ENCODE results near the gene THTPA.

Gene THTPA

DNA sequence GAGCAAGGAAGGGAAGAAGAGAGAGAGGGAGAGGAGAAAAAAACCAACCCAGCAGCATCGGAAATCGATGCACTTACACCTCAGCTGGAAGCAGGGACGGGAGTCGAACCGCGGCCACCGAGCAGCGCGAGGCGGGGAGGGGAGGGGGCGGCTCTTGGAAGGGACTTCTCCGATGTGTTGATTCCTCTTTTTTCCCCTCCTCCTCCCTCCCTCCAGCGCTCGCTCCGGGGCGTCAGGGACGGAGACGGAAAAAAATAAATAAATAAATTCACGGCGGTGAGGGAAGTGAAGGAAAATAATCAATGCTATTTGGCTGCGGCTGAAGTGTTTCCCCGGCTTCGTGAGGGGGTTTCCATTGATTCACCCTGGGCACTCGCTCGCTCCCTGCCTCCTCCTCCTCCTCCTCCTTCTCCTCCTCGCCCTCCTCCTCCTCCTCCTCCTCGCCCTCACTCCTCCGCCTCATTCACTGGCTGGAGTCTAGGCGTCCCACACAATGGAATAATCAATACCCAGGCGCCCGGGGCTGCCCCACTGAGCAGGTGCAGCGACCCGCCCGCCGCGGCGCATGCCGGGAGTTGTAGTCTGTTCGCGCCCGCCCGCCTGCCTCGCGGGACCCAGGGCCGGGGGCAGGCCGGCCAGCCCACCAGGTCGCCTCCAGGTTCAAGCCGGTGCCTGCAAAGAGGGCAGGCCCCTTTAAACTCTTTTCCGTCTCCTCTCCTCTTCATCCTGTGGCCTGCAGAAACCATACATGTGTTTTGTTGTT, 4.6 kb upstream of the THTPA start, which contains the start of gene ZFHX2:
Gene ZFHX2, minus strand, starts transcription at position 500 of the 763 bp plus-strand sequence. CDS start 16,440 bp downstream, outside the sequence.
- DNase-seq (ENCODE audit: low read depth in 2 of 2): peak; percentile 70 to 78

DNA sequence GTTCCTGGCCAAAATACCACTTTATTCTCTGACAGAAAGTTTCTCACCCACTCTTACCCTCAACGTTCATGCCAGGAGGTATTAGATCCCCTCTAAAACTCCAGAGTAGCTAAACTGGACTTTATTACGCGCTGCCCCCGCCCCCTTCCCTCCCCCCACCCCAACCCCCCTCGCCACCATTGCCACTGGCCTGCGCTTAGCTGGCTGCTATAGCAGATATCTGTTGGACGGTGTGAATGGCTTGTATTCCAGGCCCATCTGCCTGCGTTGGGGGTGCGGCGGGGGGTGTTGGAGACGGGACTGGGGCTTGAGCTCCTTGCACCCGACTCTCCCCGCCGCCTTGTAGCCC, 564 bp upstream of the THTPA start:
- DNase-seq (ENCODE audit: low read depth in 2 of 2): no peak

DNA sequence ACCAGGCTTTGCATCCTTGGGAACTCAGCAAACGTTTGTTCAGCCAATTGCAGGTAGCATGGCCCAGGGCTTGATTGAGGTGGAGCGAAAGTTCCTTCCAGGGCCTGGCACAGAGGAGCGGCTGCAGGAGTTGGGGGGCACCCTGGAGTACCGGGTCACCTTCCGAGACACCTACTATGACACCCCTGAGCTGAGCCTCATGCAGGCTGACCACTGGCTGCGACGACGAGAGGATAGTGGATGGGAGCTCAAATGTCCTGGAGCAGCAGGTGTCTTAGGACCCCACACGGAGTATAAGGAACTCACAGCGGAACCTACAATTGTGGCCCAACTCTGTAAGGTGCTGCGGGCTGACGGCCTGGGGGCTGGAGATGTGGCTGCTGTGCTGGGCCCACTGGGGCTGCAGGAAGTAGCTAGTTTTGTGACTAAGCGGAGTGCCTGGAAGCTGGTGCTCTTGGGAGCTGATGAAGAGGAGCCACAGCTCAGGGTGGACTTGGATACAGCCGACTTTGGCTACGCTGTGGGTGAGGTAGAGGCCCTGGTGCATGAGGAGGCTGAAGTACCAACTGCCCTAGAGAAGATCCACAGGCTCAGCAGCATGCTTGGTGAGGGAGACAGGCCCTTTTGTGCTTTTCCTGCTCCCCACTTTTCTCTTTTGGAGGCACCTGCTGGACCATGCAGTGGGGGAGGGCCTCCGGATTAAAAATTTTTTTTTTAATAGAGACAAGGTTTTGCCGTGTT, 799 bp downstream of the THTPA start:
- no peak for DNase-seq (ENCODE audit: low read depth in 2 of 2)

DNA sequence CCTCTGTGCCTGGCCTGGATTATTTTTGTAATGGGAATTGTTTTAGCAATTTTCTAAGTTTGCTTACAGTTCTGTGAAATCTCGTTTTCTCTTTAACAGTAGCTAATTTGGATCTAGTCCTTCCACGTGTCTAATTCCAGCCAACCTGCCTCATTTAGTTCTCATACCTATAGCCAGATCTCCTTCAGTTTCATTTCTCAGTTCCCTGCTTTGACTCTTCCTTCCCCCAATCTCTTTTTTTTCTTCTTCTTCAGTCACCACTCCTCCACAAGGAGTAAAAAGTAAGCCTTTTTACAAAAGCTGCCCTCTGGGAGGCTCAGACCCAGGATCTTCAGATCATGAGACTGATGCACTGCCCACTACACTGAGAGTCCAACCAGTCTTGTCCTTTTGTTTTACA, 1.4 kb downstream of the THTPA start:
- DNase-seq (ENCODE audit: low read depth in 2 of 2): no peak

DNA sequence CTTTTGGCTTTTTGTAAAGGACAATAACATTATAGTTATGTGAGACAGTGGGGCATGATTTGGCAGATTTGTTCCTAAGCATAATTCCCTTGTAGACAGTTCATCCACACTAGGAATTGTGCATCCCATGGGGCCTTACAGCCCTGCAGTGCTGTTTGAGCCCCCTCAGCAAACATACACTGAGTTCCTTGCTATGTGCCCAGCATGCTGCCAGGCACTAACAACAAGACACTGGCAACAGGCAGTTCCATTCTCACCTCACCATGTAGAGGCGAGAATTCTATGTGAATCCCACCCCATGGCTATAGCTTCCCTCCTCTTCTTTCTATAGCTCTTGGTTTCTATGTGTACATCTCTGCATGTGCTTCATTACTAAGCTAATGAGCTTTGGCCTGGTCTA, 1.9 kb downstream of the THTPA start:
- DNase-seq (ENCODE audit: low read depth in 2 of 2): no peak

DNA sequence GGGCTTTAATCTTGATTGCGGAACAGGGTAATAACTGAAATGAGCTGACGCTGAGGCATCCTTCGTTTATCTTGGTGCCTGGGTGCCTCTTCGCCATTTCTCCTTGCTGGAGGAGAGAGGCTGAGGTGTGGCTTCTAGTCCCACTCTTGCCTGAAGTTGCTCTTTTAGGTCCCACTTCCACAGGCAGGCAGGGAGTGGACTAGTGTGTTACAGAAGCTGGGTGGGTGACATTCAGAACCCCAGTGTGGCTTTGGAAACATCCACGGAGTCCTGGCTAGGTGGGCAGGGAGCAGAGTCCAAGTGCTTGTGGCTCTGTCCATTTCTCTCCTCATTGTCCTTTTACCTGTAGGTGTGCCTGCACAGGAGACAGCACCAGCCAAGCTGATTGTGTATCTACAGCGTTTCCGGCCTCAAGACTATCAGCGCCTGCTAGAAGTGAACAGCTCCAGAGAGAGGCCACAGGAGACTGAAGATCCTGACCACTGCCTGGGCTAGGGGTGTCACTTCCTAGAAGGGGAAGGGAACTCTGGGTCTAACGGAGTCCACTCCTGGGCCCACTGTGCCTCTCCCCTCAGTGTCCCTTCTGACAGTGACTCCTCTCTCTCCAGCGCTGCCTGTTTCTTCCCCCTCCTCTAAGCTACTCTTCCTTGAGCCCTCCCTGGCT, 2.4 kb downstream of the THTPA start:
- no peak for DNase-seq (ENCODE audit: low read depth in 2 of 2)

DNA sequence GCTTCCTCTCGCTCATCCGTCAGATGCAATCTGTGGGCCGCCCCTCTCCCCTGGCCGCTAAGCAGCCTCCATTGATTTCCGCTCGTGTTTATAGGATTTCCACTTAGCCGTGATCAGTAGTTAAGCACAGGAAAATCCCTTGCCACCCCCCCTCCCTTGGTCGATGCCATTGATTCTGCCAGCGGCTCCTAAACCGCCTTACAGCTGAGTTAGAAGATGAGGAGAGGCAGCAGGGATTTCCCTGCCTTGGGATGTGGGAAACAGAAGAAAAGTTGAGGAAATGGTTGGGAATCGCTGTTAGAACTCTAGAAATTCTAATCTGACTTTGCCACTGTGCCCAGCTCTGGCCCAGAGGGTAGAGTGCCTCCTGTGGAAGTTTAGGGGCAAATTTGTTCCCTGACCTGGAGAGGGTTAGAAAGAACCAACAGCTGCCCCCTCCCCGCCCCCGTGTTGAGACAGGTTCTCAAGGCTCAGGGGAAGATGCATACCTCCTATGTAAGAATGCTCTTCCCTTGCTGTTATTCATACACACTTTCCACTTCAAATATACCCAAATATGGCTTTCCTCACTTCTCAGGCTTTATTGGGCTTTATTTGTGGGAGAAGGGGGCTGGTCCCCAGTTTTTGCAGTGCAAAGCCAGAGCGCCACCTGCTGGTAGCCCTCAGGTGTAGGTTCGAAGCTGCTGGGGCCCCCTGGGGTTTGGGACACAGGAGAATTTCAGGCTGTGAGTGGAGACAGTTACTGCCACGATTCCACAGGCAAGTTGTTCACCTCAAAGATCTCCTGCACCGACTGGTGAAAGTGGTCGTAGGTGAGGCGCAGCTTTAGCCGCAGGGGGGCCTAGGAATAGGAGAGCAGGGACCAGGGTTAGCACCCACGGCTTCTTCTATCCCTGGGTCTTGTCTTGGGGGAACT, 3.2 kb downstream of the THTPA start:
- peak; percentile 58 to 73 for DNase-seq (ENCODE audit: low read depth in 2 of 2)

DNA sequence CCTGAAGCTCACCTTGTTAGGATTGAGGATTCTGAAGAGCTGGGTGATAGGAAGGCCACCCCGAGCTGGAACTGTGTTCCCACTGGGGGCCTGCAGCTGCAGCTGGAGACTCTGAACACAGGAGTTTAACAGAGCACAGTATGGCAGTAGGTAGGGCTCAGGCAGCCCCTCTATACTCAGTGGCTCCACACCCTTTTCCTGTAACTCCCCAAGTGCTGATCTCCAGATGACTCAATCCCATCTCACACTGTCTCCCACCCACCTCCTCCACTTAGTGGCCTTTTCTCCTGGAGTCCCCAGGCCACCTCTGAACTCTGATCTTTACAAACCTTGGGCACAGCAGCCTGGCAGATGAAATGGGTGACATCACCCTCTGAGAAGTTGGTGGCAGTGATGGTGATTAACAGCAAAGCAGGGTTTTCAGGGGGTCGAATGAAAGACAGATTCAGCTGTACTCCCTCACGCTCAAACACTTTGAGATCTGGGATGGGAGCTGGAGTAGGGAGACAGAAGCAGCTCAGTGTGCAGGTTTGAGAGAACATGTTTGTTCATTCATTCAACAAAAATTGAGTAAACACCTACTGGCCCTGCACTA, 4.0 kb downstream of the THTPA start:
- DNase-seq (ENCODE audit: low read depth in 2 of 2): no peak

DNA sequence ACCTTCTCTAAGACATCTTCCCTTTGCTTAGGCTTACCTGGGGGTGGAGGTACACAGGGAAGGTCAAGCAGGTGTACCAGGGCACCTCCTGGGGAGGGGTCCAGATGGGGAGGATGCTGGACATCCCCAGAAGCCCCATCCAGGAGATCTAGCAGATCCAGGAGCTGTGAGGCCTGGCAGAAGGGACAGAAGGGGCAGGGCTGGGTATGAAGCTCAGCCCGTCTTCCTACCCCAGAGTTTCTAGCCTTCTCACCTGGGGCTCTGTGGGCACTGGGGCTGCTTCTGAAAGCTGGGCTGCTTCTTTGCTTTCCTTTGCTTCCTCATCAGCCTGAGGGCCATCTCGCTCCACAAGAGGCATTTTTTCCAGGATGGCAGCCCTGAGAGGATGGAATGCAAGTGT, 5.2 kb downstream of the THTPA start:
- DNase-seq (ENCODE audit: low read depth in 2 of 2): no peak

DNA sequence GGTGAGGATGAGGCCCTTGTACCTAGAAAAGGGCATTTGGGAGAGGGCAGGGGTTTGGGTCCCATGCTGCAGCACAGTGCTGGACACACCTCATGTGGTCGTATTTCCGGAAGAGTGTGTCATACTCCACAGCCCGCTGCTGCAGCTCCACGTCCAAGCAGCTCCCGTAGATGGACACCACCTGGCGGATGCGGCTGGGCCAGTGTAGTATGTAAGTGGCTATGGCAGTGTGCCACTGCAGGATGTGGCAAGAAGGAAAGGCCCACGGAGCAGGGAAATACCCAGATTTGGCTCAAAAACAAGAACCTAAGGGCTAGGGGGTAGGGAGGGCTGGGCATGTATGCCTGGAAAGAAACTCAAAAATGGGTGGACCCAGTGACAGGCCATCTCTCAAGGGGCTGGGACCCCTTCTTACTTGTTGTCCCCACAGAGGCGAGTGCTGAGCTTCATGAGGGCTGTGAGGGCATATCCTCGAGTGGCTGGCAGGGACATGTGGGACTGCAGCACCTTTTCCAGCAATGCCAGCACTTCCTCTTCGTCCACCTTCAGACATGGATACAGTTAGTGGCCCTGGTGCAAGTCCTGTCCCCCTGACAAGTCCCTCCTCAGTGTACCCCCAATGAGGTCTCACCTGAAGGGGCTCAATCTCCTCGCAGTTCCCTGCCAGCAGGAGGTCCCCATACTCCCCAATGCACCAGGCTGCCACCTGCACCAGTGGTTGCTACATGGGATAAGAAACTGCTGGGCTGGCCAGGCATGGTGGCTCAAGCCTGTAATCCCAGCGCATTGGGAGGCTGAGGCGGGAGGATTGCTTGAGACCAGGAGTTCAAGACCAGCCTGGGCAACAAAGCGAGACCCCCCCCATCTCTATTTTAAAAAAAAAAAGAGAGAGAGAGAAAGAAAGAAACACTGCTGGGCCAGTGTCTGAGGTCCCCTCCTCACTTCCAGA, 6.1 kb downstream of the THTPA start:
- no peak for DNase-seq (ENCODE audit: low read depth in 2 of 2)

DNA sequence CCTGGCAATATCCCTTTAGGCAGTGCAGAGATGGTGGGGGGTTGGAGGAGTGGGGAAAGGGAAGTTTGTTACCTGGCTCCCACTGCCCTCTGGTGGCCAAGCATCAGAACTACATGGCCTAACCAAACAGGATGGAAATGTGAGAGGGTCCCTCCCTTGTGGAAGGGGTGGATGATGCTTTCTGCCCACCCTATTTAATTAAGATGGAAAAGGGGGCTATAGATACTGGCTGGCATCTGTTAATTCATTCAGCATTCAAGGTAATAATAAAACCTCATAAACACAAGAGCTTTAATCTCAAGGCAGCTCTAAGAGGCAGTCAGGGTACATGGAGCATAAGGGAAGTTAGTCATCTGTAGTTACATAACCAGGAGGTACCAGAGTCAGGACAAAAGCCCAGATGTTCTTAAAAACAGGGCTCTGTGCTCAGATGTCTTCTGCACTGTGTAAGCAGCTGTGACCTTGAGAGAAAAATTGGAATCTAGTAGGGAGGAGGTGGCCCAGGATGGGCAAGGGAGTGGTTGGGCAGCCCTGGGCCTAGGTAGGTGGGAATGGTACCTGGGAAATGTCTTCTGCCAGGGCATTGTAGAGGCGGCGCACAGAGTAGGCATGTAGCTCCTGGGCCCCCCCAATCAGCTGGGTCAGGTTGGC, 6.9 kb downstream of the THTPA start:
- DNase-seq (ENCODE audit: low read depth in 2 of 2): peak; percentile 32 to 42

DNA sequence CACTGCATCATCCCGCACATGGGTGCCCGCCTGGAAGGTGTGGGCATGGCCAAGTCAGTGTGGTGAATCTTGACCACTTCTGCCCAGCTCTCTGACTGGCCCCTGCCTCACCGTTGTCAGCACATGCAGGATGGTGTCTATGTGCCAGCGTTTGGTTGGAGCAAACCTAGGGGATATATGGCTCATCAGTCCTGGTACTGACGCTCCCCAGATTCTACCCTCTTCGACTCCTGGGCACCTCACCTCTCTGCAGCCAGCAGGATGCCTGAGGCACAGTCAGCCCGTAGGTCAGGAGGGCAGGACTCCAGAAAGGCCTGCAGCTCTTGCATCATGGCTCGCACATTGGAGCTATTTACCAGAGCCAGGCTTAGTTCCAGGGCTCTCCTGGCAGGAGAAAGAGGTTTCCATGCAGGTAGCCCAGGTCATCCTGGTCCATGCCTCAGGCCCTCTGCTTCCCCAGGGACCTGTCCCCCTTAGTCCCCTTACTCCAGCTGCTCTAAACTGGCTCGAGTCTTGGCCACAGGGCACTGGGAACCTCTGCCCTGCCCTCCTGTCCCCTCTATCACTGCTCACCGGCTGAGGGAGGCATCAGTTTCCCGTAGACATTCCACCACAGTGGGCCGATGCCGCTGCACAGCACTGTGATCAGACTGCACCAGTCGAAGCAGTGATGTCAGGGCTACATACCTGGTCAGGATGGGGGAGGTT, 7.6 kb downstream of the THTPA start:
- no peak for DNase-seq (ENCODE audit: low read depth in 2 of 2)

DNA sequence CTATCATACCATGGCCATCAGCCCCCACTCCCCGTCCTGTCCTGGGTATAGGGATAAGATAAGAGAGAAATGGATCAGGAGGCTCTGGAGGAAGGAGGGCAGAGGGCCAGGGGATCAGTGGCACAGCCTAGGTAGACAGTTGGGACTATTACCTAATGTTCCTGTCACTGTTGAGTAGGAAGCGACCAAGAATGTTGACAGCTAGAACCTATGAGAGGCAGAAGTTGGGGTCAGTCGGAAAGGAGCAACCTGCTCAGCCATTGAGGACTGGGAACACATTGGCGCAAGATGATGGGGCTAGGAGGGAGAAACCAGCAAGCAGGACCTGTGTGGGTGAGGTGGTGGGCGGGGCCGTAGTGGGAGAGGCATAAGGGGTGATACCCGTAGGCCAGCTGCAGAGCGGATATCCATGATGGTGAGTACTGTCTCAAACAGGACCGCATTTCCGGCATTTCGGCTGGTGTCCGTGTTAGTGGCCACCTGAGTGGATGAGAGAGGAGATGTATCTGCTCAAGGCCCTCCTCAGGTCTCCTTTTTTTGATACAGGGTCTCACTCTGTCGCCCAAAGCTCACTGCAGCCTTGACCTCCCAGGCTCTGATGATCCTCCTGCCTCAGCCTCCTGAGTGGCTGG, 8.2 kb downstream of the THTPA start:
- DNase-seq (ENCODE audit: low read depth in 2 of 2): no peak

DNA sequence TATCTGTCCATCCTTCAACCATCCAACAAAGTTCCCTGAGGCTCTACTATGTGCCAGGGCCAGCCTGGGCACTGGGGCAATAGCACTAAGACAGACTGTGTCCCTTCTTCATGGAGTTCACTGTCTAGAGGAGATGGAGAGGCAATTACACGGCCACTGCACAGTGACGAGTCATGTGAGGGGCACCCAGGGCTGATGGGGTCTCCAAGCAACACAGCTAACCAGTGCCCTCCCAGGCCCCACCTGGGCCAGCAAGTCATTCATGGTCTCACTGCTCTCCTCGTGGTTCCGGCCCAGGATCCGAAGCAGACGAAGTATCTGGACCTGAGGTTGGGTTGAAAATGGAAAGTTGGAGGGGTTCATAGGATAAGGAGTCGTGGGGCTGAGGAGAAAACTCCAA, 8.8 kb downstream of the THTPA start:
- no peak for DNase-seq (ENCODE audit: low read depth in 2 of 2)

DNA sequence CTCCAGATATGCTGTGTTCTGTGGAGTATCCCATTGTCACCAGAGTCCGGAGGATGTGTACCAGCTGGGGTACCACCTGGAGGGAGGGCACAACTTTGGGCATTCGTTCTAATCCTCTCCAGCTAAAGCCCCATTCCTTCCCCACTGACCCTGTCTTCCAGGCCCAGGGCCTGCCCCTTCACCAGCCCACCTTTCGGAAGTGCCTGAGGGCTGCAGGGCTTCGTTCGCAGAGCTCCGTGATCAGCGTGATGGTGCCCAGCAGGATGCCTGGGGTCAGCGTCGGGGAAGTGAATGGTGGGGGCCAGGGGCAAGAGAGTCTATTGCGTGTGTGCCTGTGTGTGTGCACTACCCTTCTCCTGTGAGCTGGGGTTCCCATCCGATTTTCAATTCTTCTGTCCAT, 9.6 kb downstream of the THTPA start:
- no peak for DNase-seq (ENCODE audit: low read depth in 2 of 2)

DNA sequence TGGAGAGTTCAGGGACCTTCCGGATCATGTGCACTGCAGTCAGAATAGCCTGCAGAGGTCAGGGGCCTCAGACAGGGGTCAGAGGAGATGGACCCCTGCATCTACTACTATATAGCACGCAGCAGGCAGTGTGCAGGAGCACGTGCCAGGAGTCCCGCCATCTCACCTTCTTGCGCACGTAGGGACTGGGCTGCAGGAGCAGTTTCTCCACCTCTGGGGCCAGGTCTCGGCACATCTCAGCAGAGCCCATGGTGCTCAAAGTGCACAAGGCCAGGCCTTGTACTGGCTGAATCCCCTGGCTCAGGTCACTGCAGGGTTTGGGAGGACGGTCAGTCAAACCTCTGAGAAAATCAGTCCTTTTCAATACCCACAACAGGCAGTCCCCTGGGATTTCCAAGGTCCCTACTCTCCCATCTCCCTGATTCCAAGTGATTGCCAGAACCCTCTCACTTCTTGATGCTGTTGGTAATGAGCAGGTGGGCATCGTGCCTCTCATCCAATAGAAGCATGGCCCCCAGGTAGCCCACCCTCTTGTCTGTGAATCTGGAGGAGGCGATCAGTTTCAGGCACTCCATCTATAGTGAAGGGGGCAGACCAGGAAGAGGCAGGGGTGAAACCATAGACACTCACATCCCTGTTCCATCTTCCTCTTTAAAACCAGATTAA, 10.2 kb downstream of the THTPA start:
- DNase-seq (ENCODE audit: low read depth in 2 of 2): no peak

DNA sequence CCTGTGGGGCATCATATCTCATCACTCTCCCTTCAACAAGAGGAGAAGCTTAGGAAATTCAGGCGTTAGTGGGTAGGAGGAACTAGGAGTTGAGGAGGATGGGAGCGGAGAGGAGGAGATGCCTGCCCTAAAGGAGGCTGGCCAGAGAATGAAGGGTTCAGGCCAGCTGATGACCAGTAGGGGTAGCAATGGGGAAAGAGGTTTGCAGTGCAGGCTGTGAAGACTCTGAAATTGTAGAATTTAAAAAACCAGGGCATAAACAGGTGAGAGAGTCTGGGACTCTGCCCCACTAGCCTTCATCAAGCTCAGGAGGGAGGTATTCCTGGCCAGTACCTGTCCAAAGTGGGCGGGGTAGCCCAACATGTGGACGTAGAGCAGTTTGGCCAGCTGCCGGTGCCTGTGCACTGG, 10.7 kb downstream of the THTPA start:
- no peak for DNase-seq (ENCODE audit: low read depth in 2 of 2)

Measured in stimulated activated CD4-positive, alpha-beta T cell treated with anti-CD3 and anti-CD28 coated beads, Interleukin-4, amount 100 ng/mL, for 48 hours (primary cell).